Hepatocyte (in vitro differentiated cells): Measurements from ENCODE around the gene NDP. TPM values are rescaled to one million over a fixed set of nuclear protein-coding genes. Genes with fewer than 3 reads are reported as not detected.
A peak's percentile ranks its signal among the peaks of the same experiment; 100 is the strongest.

Source experiments
- DNase-seq: peaks from one replicate; pipeline ENCODE4 v3.0.0-alpha.2; 2016; ENCODE audit warnings: low spot score
- H2AFZ ChIP-seq: fragments of 200-600 bp; sonication (generic); 2 replicates; pipeline ENCODE4 v1.6.0; 2016; ENCODE audit warnings: antibody characterized with exemption, mild to moderate bottlenecking
- H3K27ac ChIP-seq: fragments of 200-600 bp; sonication (generic); 2 replicates; pipeline ENCODE4 v1.5.1; 2016; ENCODE audit warnings: mild to moderate bottlenecking
- H3K27me3 ChIP-seq: fragments of 200-600 bp; sonication (generic); 2 replicates; pipeline ENCODE4 v1.6.1; 2016
- H3K36me3 ChIP-seq: fragments of 200-600 bp; sonication (generic); replicated peaks from 2 replicates; pipeline ENCODE4 v1.5.1; 2016; ENCODE audit warnings: low read depth; ENCODE audit not compliant: insufficient read depth
- H3K4me1 ChIP-seq: fragments of 200-600 bp; sonication (generic); 2 replicates; pipeline ENCODE4 v1.5.1; 2016; ENCODE audit warnings: mild to moderate bottlenecking, moderate library complexity; ENCODE audit not compliant: insufficient read depth
- H3K4me2 ChIP-seq: fragments of 200-600 bp; sonication (generic); 2 replicates; pipeline ENCODE4 v1.6.0; 2016
- H3K4me3 ChIP-seq: fragments of 200-600 bp; sonication (generic); 2 replicates; pipeline ENCODE4 v1.5.1; 2016; ENCODE audit warnings: mild to moderate bottlenecking
- H3K79me2 ChIP-seq: fragments of 200-600 bp; sonication (generic); 2 replicates; pipeline ENCODE4 v1.6.0; 2017; ENCODE audit warnings: mild to moderate bottlenecking
- H3K9me2 ChIP-seq: fragments of 200-600 bp; sonication (generic); replicated peaks from 2 replicates; pipeline ENCODE4 v1.6.0; 2017; ENCODE audit warnings: mild to moderate bottlenecking; ENCODE audit not compliant: insufficient read depth
- H3K9me3 ChIP-seq: fragments of 200-600 bp; sonication (generic); 2 replicates; pipeline ENCODE4 v1.5.1; 2016; ENCODE audit warnings: low read depth, mild to moderate bottlenecking
- H4K20me1 ChIP-seq: fragments of 200-600 bp; sonication (generic); 2 replicates; pipeline ENCODE4 v1.6.0; 2016; ENCODE audit warnings: mild to moderate bottlenecking; ENCODE audit not compliant: insufficient read depth, poor library complexity, severe bottlenecking
- CTCF ChIP-seq: fragments of 200-600 bp; sonication (generic); IDR thresholded peaks from 2 replicates; pipeline ENCODE4 v1.5.1; 2016; ENCODE audit warnings: antibody characterized with exemption, mild to moderate bottlenecking; ENCODE audit not compliant: poor library complexity
- EZH2 ChIP-seq: fragments of 200-600 bp; sonication (generic); IDR thresholded peaks from 2 replicates; pipeline ENCODE4 v1.6.1; 2016; ENCODE audit warnings: antibody characterized with exemption, mild to moderate bottlenecking, borderline replicate concordance
- EZH2phosphoT487 ChIP-seq: fragments of 200-600 bp; sonication (generic); IDR thresholded peaks from one replicate; pipeline ENCODE4 v1.6.1; 2018; ENCODE audit warnings: antibody characterized with exemption, mild to moderate bottlenecking, low read depth, moderate library complexity; ENCODE audit not compliant: unreplicated experiment, severe bottlenecking
- WGBS: methylation state at CpG from one replicate; pipeline ENCODE4 v1.1.6; 2016; ENCODE audit warnings: low lambda C conversion rate; ENCODE audit errors: missing lambda C conversion rate; 5-methylcytosine and 5-hydroxymethylcytosine counted together
- polyA plus RNA-seq: library from polyadenylated mRNA; unstranded; fragments of >200 nt; fragmentation: Nextera tagmentation; extraction: Ambion mirVana; gene quantifications from 2 replicates; pipeline ENCODE4 v1.2.1, GENCODE V29; 2016
- total RNA-seq: library from RNA; depleted of rRNA; stranded (reverse); fragments of >200 nt; gene quantifications from 2 replicates; pipeline ENCODE4 v1.2.3, GENCODE V29; 2014

Gene NDP
- total RNA-seq, result 16.1 and 16.3 TPM in 2 replicates
- 12.2 and 12.5 TPM in 2 replicates for polyA plus RNA-seq

GRCh38 chrX:43973249-43974099 lies at the start of gene NDP:
Gene NDP, minus strand, starts transcription at chrX:43973390. Its CDS starts 14,745 bp downstream, at chrX:43958645.
- H3K9me2 ChIP-seq, result no peaks in the 10 kb centered on the region
- WGBS, result 48% methylated on average over 28 of the region's 28 CpGs
- peaks cover 11% of the 10 kb centered on the region for H3K79me2 ChIP-seq
- peak; percentile 36 for DNase-seq
- H3K9me3 ChIP-seq, result no peaks in the 10 kb centered on the region
- H3K27me3 ChIP-seq, result no peaks in the 10 kb centered on the region
- no peaks in the 10 kb centered on the region for H3K36me3 ChIP-seq
- H3K4me1 ChIP-seq, result no peaks in the 10 kb centered on the region
- H3K4me2 ChIP-seq, result peak within 1 kb of the TSS; percentile 74
- no peak for TF ChIP-seq CTCF
- no peak for TF ChIP-seq EZH2
- no peak for TF ChIP-seq EZH2phosphoT487
- H2AFZ ChIP-seq, result peak within 1 kb of the TSS; percentile 19
- H3K4me3 ChIP-seq, result peak within 1 kb of the TSS; percentile 25
- no peaks in the 10 kb centered on the region for H4K20me1 ChIP-seq
- H3K27ac ChIP-seq, result peak within 1 kb of the TSS; percentile 88

- WGBS, result 54% methylated on average over 2 of the region's 2 CpGs
Measured at GRCh38 chrX:44022964-44023363, 49.8 kb upstream of the NDP start.

GRCh38 chrX:44020693-44021092 lies 47.5 kb upstream of the NDP start:
- H3K27ac ChIP-seq, result no peak overlapping the region
- H3K27me3 ChIP-seq, result no peaks in the 10 kb centered on the region
- no peaks in the 10 kb centered on the region for H3K79me2 ChIP-seq
- H2AFZ ChIP-seq, result no peak overlapping the region
- no peaks in the 10 kb centered on the region for H3K4me1 ChIP-seq
- no peak overlapping the region for H3K4me2 ChIP-seq
- no peaks in the 10 kb centered on the region for H3K9me2 ChIP-seq
- H3K36me3 ChIP-seq, result no peaks in the 10 kb centered on the region
- 88% methylated on average over 2 of the region's 2 CpGs for WGBS
- no peaks in the 10 kb centered on the region for H4K20me1 ChIP-seq
- no peak overlapping the region for H3K4me3 ChIP-seq
- H3K9me3 ChIP-seq, result no peaks in the 10 kb centered on the region
- DNase-seq, result no peak
- no peak for TF ChIP-seq EZH2
- no peak for TF ChIP-seq EZH2phosphoT487
- TF ChIP-seq CTCF, result no peak

More at GRCh38 chrX:44022964-44023363, 49.8 kb upstream of the NDP start:
- Histone ChIP-seq H3K4me3 (no peak overlapping the region), H3K36me3 (no peaks in the 10 kb centered on the region), H2AFZ (no peak overlapping the region), H3K9me3 (no peaks in the 10 kb centered on the region), H3K4me1 (no peaks in the 10 kb centered on the region), H3K27ac (peak overlapping the region; percentile 49), H3K27me3 (no peaks in the 10 kb centered on the region), H3K79me2 (no peaks in the 10 kb centered on the region), H3K4me2 (no peak overlapping the region), H4K20me1 (no peaks in the 10 kb centered on the region), H3K9me2 (no peaks in the 10 kb centered on the region)
- DNase-seq, result no peak
- no peak for TF ChIP-seq EZH2

GRCh38 chrX:44019911-44020310 lies 46.7 kb upstream of the NDP start:
- no peak for TF ChIP-seq EZH2
- TF ChIP-seq CTCF, result no peak
- no peak for TF ChIP-seq EZH2phosphoT487
- Histone ChIP-seq H3K9me2 (no peaks in the 10 kb centered on the region), H4K20me1 (no peaks in the 10 kb centered on the region), H3K4me1 (no peaks in the 10 kb centered on the region), H3K27ac (no peak overlapping the region), H3K9me3 (no peaks in the 10 kb centered on the region), H3K79me2 (no peaks in the 10 kb centered on the region), H3K4me2 (no peak overlapping the region), H2AFZ (no peak overlapping the region), H3K4me3 (no peak overlapping the region), H3K36me3 (no peaks in the 10 kb centered on the region), H3K27me3 (no peaks in the 10 kb centered on the region)
- WGBS, result 76% methylated on average over 3 of the region's 3 CpGs
- DNase-seq, result no peak
